HCT116 (cell line): ENCODE data around the gene METTL1. TPM values are rescaled to one million over a fixed set of nuclear protein-coding genes. Genes with fewer than 3 reads are reported as not detected.

Experiments used
- ATAC-seq: fragments of 200-7000 bp; cut with Tn5 transposase; 2 replicates; pipeline ENCODE4 v1.9.1; 2020; ENCODE audit warnings: mild to moderate bottlenecking, moderate library complexity
- BruUV-seq: library from RNA; stranded (reverse); fragments of 400-500 nt; replicated peaks from 2 replicates; lab custom pipeline; 2021; lab: Mats Ljungman, UMichigan
- CTCF ChIA-PET: fragments of 300-600 bp; sonication (Branson Sonifier 250); formaldehyde crosslinking; loops from one replicate; lab custom pipeline; 2021; ENCODE audit warnings: antibody characterized with exemption; lab: Charles Lee
- POLR2A ChIA-PET: fragments of 300-600, 350-600 bp; sonication (Branson Sonifier 250); formaldehyde crosslinking; loops from one replicate; lab custom pipeline; 2021; ENCODE audit warnings: antibody characterized with exemption; lab: Charles Lee
- RAD21 ChIA-PET, 2 experiments: fragments of 300-600 bp; sonication (Branson Sonifier 250); formaldehyde crosslinking; loops; one replicate each; lab custom pipeline; 2023; ENCODE audit warnings: low total read pairs in 2 of 2; ENCODE audit not compliant: uncharacterized antibody in 2 of 2, unreplicated experiment in 2 of 2, low non-redundant PET in 1 of 2; lab: Charles Lee
- DNase-seq: peaks from one replicate; pipeline ENCODE4 v3.0.0-alpha.2; 2010; ENCODE audit warnings: low read depth, low spot score
- H2AFZ ChIP-seq: fragments of 200-600 bp; shearing (Covaris generic), sonication (generic); 2 replicates; pipeline ENCODE4 v1.6.1; 2017; ENCODE audit warnings: low read depth, mixed run types, mixed read lengths, antibody characterized with exemption, low read length; ENCODE audit not compliant: poor library complexity, severe bottlenecking
- H3K27ac ChIP-seq: 2 replicates; pipeline ENCODE4 v1.5.1; 2012; ENCODE audit warnings: low read depth, low read length
- H3K27me3 ChIP-seq: fragments of 200-600 bp; sonication (generic); 2 replicates; pipeline ENCODE4 v1.6.1; 2016; ENCODE audit warnings: mixed run types, low read length, mixed read lengths; ENCODE audit not compliant: insufficient read depth
- H3K36me3 ChIP-seq, 2 experiments: fragments of 200-500 bp in 1 of 2; fragments of 200-600 bp in 1 of 2; sonication (Bioruptor generic) in 1 of 2; sonication (generic) in 1 of 2; 2 replicates each; pipeline versions ENCODE4 v1.5.1 to v1.6.1; 2014 to 2016; ENCODE audit warnings: low read length in 2 of 2, inconsistent platforms in 1 of 2, mixed read lengths in 1 of 2, mixed run types in 1 of 2; ENCODE audit not compliant: insufficient read depth in 2 of 2, control insufficient read depth in 1 of 2
- H3K4me1 ChIP-seq, 2 experiments: fragments of 200-600 bp in 1 of 2; sonication (generic) in 1 of 2; 2 replicates each; pipeline versions ENCODE4 v1.5.1 to v1.6.1; 2012 to 2017; ENCODE audit warnings: low read length in 2 of 2, inconsistent platforms in 1 of 2, mild to moderate bottlenecking in 1 of 2, mixed read lengths in 1 of 2, mixed run types in 1 of 2, moderate library complexity in 1 of 2; ENCODE audit not compliant: insufficient read depth in 2 of 2, control insufficient read depth in 1 of 2
- H3K4me2 ChIP-seq: fragments of 200-600 bp; sonication (generic); 2 replicates; pipeline ENCODE4 v1.6.1; 2017; ENCODE audit warnings: mixed run types, low read length, mixed read lengths
- H3K4me3 ChIP-seq, 2 experiments: fragments of 200-600 bp in 1 of 2; sonication (generic) in 1 of 2; replicated peaks in 1 of 2; 2 replicates each; pipeline ENCODE4 v1.5.1; 2011 to 2016; ENCODE audit warnings: low read length in 2 of 2, control low read depth in 1 of 2, low read depth in 1 of 2, mild to moderate bottlenecking in 1 of 2, mixed read lengths in 1 of 2, mixed run types in 1 of 2
- H3K79me2 ChIP-seq: fragments of 200-600 bp; sonication (generic); 2 replicates; pipeline ENCODE4 v1.6.1; 2017; ENCODE audit warnings: mild to moderate bottlenecking, mixed run types, low read length, moderate library complexity, mixed read lengths; ENCODE audit not compliant: insufficient read depth
- H3K9ac ChIP-seq: fragments of 200-600 bp; sonication (generic); 2 replicates; pipeline ENCODE4 v1.6.1; 2016; ENCODE audit warnings: low read length, mixed read lengths
- H3K9me2 ChIP-seq: fragments of 200-600 bp; sonication (generic), shearing (Covaris generic); 2 replicates; pipeline ENCODE4 v1.6.1; 2017; ENCODE audit warnings: mixed run types, mild to moderate bottlenecking, moderate library complexity; ENCODE audit not compliant: insufficient read depth
- H3K9me3 ChIP-seq, 2 experiments: fragments of 200-500 bp in 1 of 2; fragments of 200-600 bp in 1 of 2; sonication (Bioruptor generic) in 1 of 2; sonication (generic) in 1 of 2; 2 replicates each; pipeline ENCODE4 v1.6.1; 2014 to 2017; ENCODE audit warnings: low read length in 2 of 2, mixed read lengths in 2 of 2, inconsistent platforms in 1 of 2, low read depth in 1 of 2, mild to moderate bottlenecking in 1 of 2, mixed run types in 1 of 2, moderate library complexity in 1 of 2; ENCODE audit not compliant: control insufficient read depth in 1 of 2, insufficient read depth in 1 of 2
- H4K20me1 ChIP-seq: fragments of 200-600 bp; sonication (generic), shearing (Covaris generic); 2 replicates; pipeline ENCODE4 v1.6.1; 2017; ENCODE audit warnings: mixed run types, mild to moderate bottlenecking, moderate library complexity; ENCODE audit not compliant: insufficient read depth
- ATF3 ChIP-seq: IDR thresholded peaks from 2 replicates; pipeline ENCODE4 v1.6.1; 2012
- CBX3 ChIP-seq: IDR thresholded peaks from 2 replicates; pipeline ENCODE4 v1.6.1; 2012; ENCODE audit warnings: low read depth
- CTCF ChIP-seq, 3 experiments: fragments of 200-600 bp in 1 of 3; sonication (generic) in 1 of 3; IDR thresholded peaks in 2 of 3; conservative IDR thresholded peaks in 1 of 3; 2 replicates each; pipeline ENCODE4 v1.5.1; 2012 to 2017; ENCODE audit warnings: low read depth in 2 of 3, low read length in 2 of 3, antibody characterized with exemption in 1 of 3, borderline replicate concordance in 1 of 3, control low read depth in 1 of 3, mild to moderate bottlenecking in 1 of 3, mixed read lengths in 1 of 3, mixed run types in 1 of 3, moderate library complexity in 1 of 3; ENCODE audit not compliant: insufficient read depth in 1 of 3
- ELF1 ChIP-seq: IDR thresholded peaks from 2 replicates; pipeline ENCODE4 v1.6.1; 2012; ENCODE audit warnings: low read depth, borderline replicate concordance
- EZH2 ChIP-seq: fragments of 200-600 bp; sonication (generic); IDR thresholded peaks from 2 replicates; pipeline ENCODE4 v1.6.1; 2017; ENCODE audit warnings: antibody characterized with exemption, mixed run types
- JUND ChIP-seq: IDR thresholded peaks from 2 replicates; pipeline ENCODE4 v1.6.1; 2012
- POLR2A ChIP-seq: IDR thresholded peaks from 2 replicates; pipeline ENCODE4 v1.7.0; 2011; ENCODE audit warnings: borderline replicate concordance; ENCODE audit not compliant: insufficient read depth, insufficient read length; ENCODE audit errors: extremely low read depth
- RAD21 ChIP-seq: IDR thresholded peaks from 2 replicates; pipeline ENCODE4 v1.6.1; 2012; ENCODE audit warnings: low read depth, mild to moderate bottlenecking
- SIN3A ChIP-seq: IDR thresholded peaks from 2 replicates; pipeline ENCODE4 v1.6.1; 2012; ENCODE audit warnings: low read depth
- SP1 ChIP-seq: IDR thresholded peaks from 2 replicates; pipeline ENCODE4 v1.6.1; 2012; ENCODE audit warnings: low read depth
- ZBTB33 ChIP-seq: IDR thresholded peaks from 2 replicates; pipeline ENCODE4 v1.6.1; 2011; ENCODE audit warnings: mild to moderate bottlenecking, low read length, moderate library complexity; ENCODE audit not compliant: insufficient replicate concordance; ENCODE audit errors: extremely low read depth
- intact Hi-C: fragments of 100-400 bp; cut with micrococcal nuclease; formaldehyde crosslinking; loops from 2 replicates; pipeline ENCODE4 v1.10.0; 2022
- total RNA-seq: library from RNA; stranded (reverse); gene quantifications from one replicate; pipeline ENCODE4 v1.2.1, GENCODE V29; 2021; ENCODE audit not compliant: unreplicated experiment

Gene METTL1
- total RNA-seq, 1 experiment from 2014 or later = 56.6 TPM

- DNase-seq (no peak), ATAC-seq (no peak)
- H3K4me3 ChIP-seq = no peak overlapping the region
- no peak overlapping the region for H3K9ac ChIP-seq
- H4K20me1 ChIP-seq = no peaks in the 10 kb centered on the region
- H2AFZ ChIP-seq = no peak overlapping the region
- peaks cover 15% of the 10 kb centered on the region for H3K79me2 ChIP-seq
- no peaks in the 10 kb centered on the region for H3K9me2 ChIP-seq
- no peaks in the 10 kb centered on the region; a peak in 1 of 4 replicates for H3K36me3 ChIP-seq
- intact Hi-C loops = no loop called here
- no peaks in the 10 kb centered on the region for H3K27me3 ChIP-seq
- CTCF ChIA-PET = no interaction called here
- POLR2A ChIA-PET = no interaction called here
- H3K27ac ChIP-seq = no peak overlapping the region
- H3K4me2 ChIP-seq = no peak overlapping the region
- TF ChIP-seq EZH2 (no peak), POLR2A (no peak), SIN3A (no peak), RAD21 (no peak), ELF1 (no peak), ZBTB33 (no peak), CBX3 (no peak)
- RAD21 ChIA-PET = no interaction called here
- peaks cover 5 to 9% of the 10 kb centered on the region in 2 experiments; a peak in 3 of 4 replicates for H3K4me1 ChIP-seq
- no TSS peak for BruUV-seq
- no peaks in the 10 kb centered on the region for H3K9me3 ChIP-seq
Observed at GRCh38 chr12:57776247-57776587, 4.3 kb upstream of the METTL1 start.

GRCh38 chr12:57775563-57776246 lies 3.8 kb upstream of the METTL1 start:
- no peaks in the 10 kb centered on the region for H4K20me1 ChIP-seq
- no peak overlapping the region for H3K9ac ChIP-seq
- intact Hi-C loops = no loop called here
- no peak overlapping the region for H3K27ac ChIP-seq
- no peaks in the 10 kb centered on the region for H3K9me3 ChIP-seq
- CTCF ChIA-PET = interaction anchor here (0.7 to 1.2 kb wide), 2 partner anchors 27 to 115 kb away, joined by 3 to 4 read pairs; no protein-coding TSS in a partner anchor
- H2AFZ ChIP-seq = no peak overlapping the region
- TF ChIP-seq SP1 (no peak), ATF3 (no peak), JUND (no peak), CTCF (IDR thresholded peaks at IDR 0.05 in 2 of 3, conservative IDR thresholded peaks at IDR 0.05 in 1 of 3; ENCODE audit: borderline replicate concordance in 1 of 3, insufficient read depth in 1 of 3, low read depth in 2 of 3, low read length in 2 of 3) (peak in 1 of 3 experiments; percentile 28; a peak in 1 of 6 replicates), SIN3A (no peak)
- no peaks in the 10 kb centered on the region for H3K9me2 ChIP-seq
- no peak for DNase-seq
- POLR2A ChIA-PET = no interaction called here
- ATAC-seq = no peak
- no peak overlapping the region for H3K4me2 ChIP-seq
- BruUV-seq = no TSS peak
- RAD21 ChIA-PET = no interaction called here
- peaks cover 5 to 15% of the 10 kb centered on the region in 2 experiments; a peak in 3 of 4 replicates for H3K4me1 ChIP-seq
- no peak overlapping the region for H3K4me3 ChIP-seq
- peaks cover 0 to 3% of the 10 kb centered on the region in 2 experiments; a peak in 1 of 4 replicates for H3K36me3 ChIP-seq
- no peaks in the 10 kb centered on the region for H3K27me3 ChIP-seq
- peaks cover 20% of the 10 kb centered on the region for H3K79me2 ChIP-seq
